Endothelial cell of umbilical vein (primary cell): Measurements from ENCODE around the gene VIL1. TPM values are rescaled to one million over a fixed set of nuclear protein-coding genes. Genes with fewer than 3 reads are reported as not detected.

Experiments used
- BruUV-seq: library from RNA; stranded (reverse); fragments of 400-500 nt; replicated peaks from 2 replicates; lab custom pipeline; 2021; lab: Mats Ljungman, UMichigan
- CTCF ChIA-PET: fragments of 300-600, 350-600 bp; sonication (Branson Sonifier 250); formaldehyde crosslinking; loops from one replicate; lab custom pipeline; 2021; ENCODE audit warnings: antibody characterized with exemption, inconsistent platforms; lab: Charles Lee
- POLR2A ChIA-PET: fragments of 300-600, 350-600 bp; sonication (Branson Sonifier 250); formaldehyde crosslinking; loops from one replicate; lab custom pipeline; 2021; ENCODE audit warnings: antibody characterized with exemption, inconsistent platforms; lab: Charles Lee
- DNase-seq: peaks from one replicate; pipeline ENCODE4 v3.0.0-alpha.2; 2011; ENCODE audit warnings: low read depth, low spot score
- FAIRE-seq: peaks from 2 replicates; lab custom pipeline; 2011; peaks lifted over from hg19 to GRCh38; lab: Jason Lieb, UNC
- H2AFZ ChIP-seq: 2 replicates; pipeline ENCODE4 v1.6.0; 2012; ENCODE audit warnings: low read depth, low read length, control low read depth, inconsistent platforms
- H3K27ac ChIP-seq: 2 replicates; pipeline ENCODE4 v1.5.1; 2011; ENCODE audit warnings: low read depth, mild to moderate bottlenecking, control low read depth, low read length, moderate library complexity; ENCODE audit not compliant: insufficient read depth
- H3K27me3 ChIP-seq, 2 experiments: 2 replicates each; pipeline versions ENCODE4 v1.6.0 to v1.6.1; 2011; ENCODE audit warnings: low read length in 2 of 2, mixed read lengths in 1 of 2; ENCODE audit not compliant: control insufficient read depth in 2 of 2, insufficient read depth in 2 of 2
- H3K36me3 ChIP-seq, 2 experiments: 2 replicates in 1 of 2; 3 replicates in 1 of 2; pipeline ENCODE4 v1.5.1; 2011; ENCODE audit warnings: low read length in 2 of 2, mild to moderate bottlenecking in 1 of 2, moderate library complexity in 1 of 2; ENCODE audit not compliant: control insufficient read depth in 2 of 2, insufficient read depth in 2 of 2; ENCODE audit errors: extremely low read depth in 1 of 2
- H3K4me1 ChIP-seq: 3 replicates; pipeline ENCODE4 v1.5.1; 2011; ENCODE audit warnings: mild to moderate bottlenecking, low read length; ENCODE audit not compliant: control insufficient read depth, insufficient read depth; ENCODE audit errors: extremely low read depth
- H3K4me2 ChIP-seq: 2 replicates; pipeline ENCODE4 v1.6.1; 2011; ENCODE audit warnings: low read length, control low read depth, mixed read lengths; ENCODE audit not compliant: insufficient read depth
- H3K4me3 ChIP-seq, 3 experiments: fragments of 200-600 bp in 1 of 3; sonication (generic), shearing (Covaris generic) in 1 of 3; replicated peaks in 1 of 3; 2 replicates each; pipeline ENCODE4 v1.5.1; 2011 to 2016; ENCODE audit warnings: control low read depth in 3 of 3, low read length in 3 of 3, mild to moderate bottlenecking in 2 of 3, inconsistent platforms in 1 of 3, low read depth in 1 of 3, moderate library complexity in 1 of 3; ENCODE audit not compliant: insufficient read depth in 1 of 3
- H3K79me2 ChIP-seq: 2 replicates; pipeline ENCODE4 v1.6.0; 2012; ENCODE audit warnings: low read length, inconsistent platforms; ENCODE audit not compliant: control insufficient read depth, insufficient read depth
- H3K9ac ChIP-seq: replicated peaks from 2 replicates; pipeline ENCODE3; 2011; ENCODE audit warnings: low read length, control low read depth; ENCODE audit not compliant: insufficient read depth; ENCODE audit errors: extremely low read depth
- H3K9me1 ChIP-seq: replicated peaks from 3 replicates; pipeline ENCODE4 v1.6.0; 2011; ENCODE audit warnings: mild to moderate bottlenecking, low read length; ENCODE audit not compliant: control insufficient read depth, insufficient read depth; ENCODE audit errors: extremely low read depth
- H3K9me3 ChIP-seq: replicated peaks from 2 replicates; pipeline ENCODE4 v1.5.1; 2012; ENCODE audit warnings: low read length, inconsistent platforms; ENCODE audit not compliant: control insufficient read depth, insufficient read depth
- H4K20me1 ChIP-seq: replicated peaks from 2 replicates; pipeline ENCODE3; 2011; ENCODE audit warnings: mild to moderate bottlenecking, low read length; ENCODE audit not compliant: control insufficient read depth, insufficient read depth; ENCODE audit errors: extremely low read depth
- EZH2 ChIP-seq: IDR thresholded peaks from 2 replicates; pipeline ENCODE4 v1.6.1; 2012; ENCODE audit warnings: borderline replicate concordance, low read depth, mild to moderate bottlenecking, moderate library complexity, low read length, inconsistent platforms; ENCODE audit not compliant: severe bottlenecking
- FOS ChIP-seq: IDR thresholded peaks from 2 replicates; pipeline ENCODE4 v1.6.1; 2011; ENCODE audit warnings: mild to moderate bottlenecking, low read length, moderate library complexity, borderline replicate concordance; ENCODE audit not compliant: insufficient read depth
- GATA2 ChIP-seq: IDR thresholded peaks from 2 replicates; pipeline ENCODE4 v1.7.0; 2011; ENCODE audit warnings: low read depth, mild to moderate bottlenecking, moderate library complexity, mixed read lengths, low read length; ENCODE audit not compliant: insufficient read length, insufficient read depth
- JUN ChIP-seq: IDR thresholded peaks from 2 replicates; pipeline ENCODE4 v1.6.1; 2011; ENCODE audit warnings: borderline replicate concordance, low read depth; ENCODE audit not compliant: insufficient read length, insufficient read depth
- MYC ChIP-seq: IDR thresholded peaks from one replicate; pipeline ENCODE4 v1.6.1; 2011; ENCODE audit warnings: mild to moderate bottlenecking, low read depth, low read length
- POLR2A ChIP-seq: IDR thresholded peaks from 2 replicates; pipeline ENCODE4 v1.6.1; 2012; ENCODE audit warnings: low read depth, mild to moderate bottlenecking, control low read depth, low read length
- POLR2AphosphoS5 ChIP-seq: IDR thresholded peaks from 2 replicates; pipeline ENCODE4 v1.6.1; 2012; ENCODE audit warnings: low read depth, mild to moderate bottlenecking, control low read depth, low read length, moderate library complexity; ENCODE audit not compliant: insufficient read depth
- dilution Hi-C: fragments of 300-500 bp; cut with MboI; formaldehyde crosslinking; loops from one replicate; pipeline ENCODE4 v1.15.0; 2019; ENCODE audit warnings: low sequenced_read_pairs; ENCODE audit not compliant: extremely low pct_ligation_motif_present
- intact Hi-C: fragments of 100-400 bp; cut with micrococcal nuclease; formaldehyde crosslinking; loops from one replicate; pipeline ENCODE4 v1.10.0; 2022
- polyA plus RNA-seq, 4 experiments: library from polyadenylated mRNA; depleted of rRNA in 3 of 4; stranded (reverse) in 3 of 4; unstranded in 1 of 4; fragments of >200 nt; gene quantifications; 2 replicates each; pipeline versions ENCODE4 v1.2.1 to v1.2.3, GENCODE V29; 2011 to 2012; ENCODE audit warnings: missing spikeins in 1 of 4
- total RNA-seq: library from RNA; stranded (reverse); gene quantifications from 2 replicates; pipeline ENCODE4 v1.2.3, GENCODE V29; 2021
- TF ChIP-seq, protein P1 (sequence below), 2 donors: IDR thresholded peaks; 1 replicate in 1 of 2; 2 replicates in 1 of 2; pipeline ENCODE4 v1.5.1; 2011; ENCODE audit warnings: low read length in 2 of 2, mild to moderate bottlenecking in 2 of 2, moderate library complexity in 2 of 2, control low read depth in 1 of 2, inconsistent platforms in 1 of 2, low read depth in 1 of 2; ENCODE audit not compliant: insufficient read depth in 1 of 2; ENCODE audit errors: extremely low read depth in 1 of 2
- TF ChIP-seq, protein P2 (sequence below): IDR thresholded peaks from 2 replicates; pipeline ENCODE4 v1.6.1; 2011; ENCODE audit not compliant: insufficient read depth, insufficient read length

Gene VIL1
- total and polyA plus RNA-seq, 2 donors (not counting 3 experiments of a cell fraction or from before 2014, with no cell fraction given) = not detected

DNA sequence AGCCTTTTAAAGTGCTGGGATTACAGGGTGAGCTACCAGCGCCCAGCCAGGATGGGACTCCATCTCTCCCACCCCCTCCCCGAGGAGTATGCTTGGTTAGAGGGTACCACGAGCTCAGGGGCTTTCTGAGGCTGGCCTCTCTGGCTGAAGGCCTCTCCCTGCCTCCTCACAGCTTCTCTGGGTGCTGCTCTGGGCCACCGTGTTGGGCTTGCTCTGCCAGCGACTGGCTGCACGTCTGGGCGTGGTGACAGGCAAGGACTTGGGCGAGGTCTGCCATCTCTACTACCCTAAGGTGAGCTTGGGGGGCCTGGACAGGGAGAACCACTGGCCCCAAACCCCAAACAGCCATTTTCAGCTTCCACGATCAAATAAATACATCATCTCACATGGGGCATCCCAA, 33.9 kb upstream of the VIL1 start:
- Histone ChIP-seq H4K20me1 (no peaks in the 10 kb centered on the region), H3K9ac (no peak overlapping the region), H3K4me1 (peaks cover 3% of the 10 kb centered on the region), H3K27me3 (peaks cover 0 to 7% of the 10 kb centered on the region in 2 experiments), H3K4me3 (no peak overlapping the region), H3K27ac (no peak overlapping the region), H3K79me2 (no peaks in the 10 kb centered on the region), H3K9me3 (no peaks in the 10 kb centered on the region), H2AFZ (no peak overlapping the region), H3K36me3 (no peaks in the 10 kb centered on the region), H3K4me2 (no peak overlapping the region), H3K9me1 (no peaks in the 10 kb centered on the region)
- POLR2A ChIA-PET = no interaction called here
- dilution Hi-C loops = no loop called here
- FAIRE-seq (no peak), DNase-seq (no peak)
- intact Hi-C loops = no loop called here
- CTCF ChIA-PET = interaction anchor here (0.7 to 3.1 kb wide), 4 partner anchors 11 to 90 kb away, joined by 3 to 13 read pairs (median 5); partner anchors contain the start of gene CATIP
- no peak for TF ChIP-seq GATA2
- no peak for TF ChIP-seq MYC
- no peak for TF ChIP-seq POLR2A
- TF ChIP-seq, protein P1, sequence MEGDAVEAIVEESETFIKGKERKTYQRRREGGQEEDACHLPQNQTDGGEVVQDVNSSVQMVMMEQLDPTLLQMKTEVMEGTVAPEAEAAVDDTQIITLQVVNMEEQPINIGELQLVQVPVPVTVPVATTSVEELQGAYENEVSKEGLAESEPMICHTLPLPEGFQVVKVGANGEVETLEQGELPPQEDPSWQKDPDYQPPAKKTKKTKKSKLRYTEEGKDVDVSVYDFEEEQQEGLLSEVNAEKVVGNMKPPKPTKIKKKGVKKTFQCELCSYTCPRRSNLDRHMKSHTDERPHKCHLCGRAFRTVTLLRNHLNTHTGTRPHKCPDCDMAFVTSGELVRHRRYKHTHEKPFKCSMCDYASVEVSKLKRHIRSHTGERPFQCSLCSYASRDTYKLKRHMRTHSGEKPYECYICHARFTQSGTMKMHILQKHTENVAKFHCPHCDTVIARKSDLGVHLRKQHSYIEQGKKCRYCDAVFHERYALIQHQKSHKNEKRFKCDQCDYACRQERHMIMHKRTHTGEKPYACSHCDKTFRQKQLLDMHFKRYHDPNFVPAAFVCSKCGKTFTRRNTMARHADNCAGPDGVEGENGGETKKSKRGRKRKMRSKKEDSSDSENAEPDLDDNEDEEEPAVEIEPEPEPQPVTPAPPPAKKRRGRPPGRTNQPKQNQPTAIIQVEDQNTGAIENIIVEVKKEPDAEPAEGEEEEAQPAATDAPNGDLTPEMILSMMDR (IDR thresholded peaks at IDR 0.05; ENCODE audit: extremely low read depth in 1 of 2, insufficient read depth in 1 of 2, low read depth in 1 of 2, low read length in 2 of 2) = no peak
- TF ChIP-seq, protein P2, sequence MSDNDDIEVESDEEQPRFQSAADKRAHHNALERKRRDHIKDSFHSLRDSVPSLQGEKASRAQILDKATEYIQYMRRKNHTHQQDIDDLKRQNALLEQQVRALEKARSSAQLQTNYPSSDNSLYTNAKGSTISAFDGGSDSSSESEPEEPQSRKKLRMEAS = no peak
- no peak for TF ChIP-seq POLR2AphosphoS5
- TF ChIP-seq JUN = no peak
- no peak for TF ChIP-seq EZH2
- no peak for TF ChIP-seq FOS
- BruUV-seq = no TSS peak
